ENCODE results near the gene PGAM2. TPM values are rescaled to one million over a fixed set of nuclear protein-coding genes. Genes with fewer than 3 reads are reported as not detected.

PGAM2 gene
- total and polyA plus RNA-seq, 2 of the 4 experiments (the other 2 are of a cell fraction): not detected

GRCh38 chr7:44061645-44062179 lies 3.7 kb downstream of the PGAM2 start:
- H2AFZ ChIP-seq (replicated peaks; ENCODE audit: low read length, poor library complexity): no peak overlapping the region
- ATAC-seq (ENCODE audit: low read depth) (no peak), DNase-seq (no peak)
- H3K18ac ChIP-seq (ENCODE audit: low read depth, low read length): no peak overlapping the region
- H3K4me2 ChIP-seq (ENCODE audit: low read depth, low read length): no peak overlapping the region
- H3K4ac ChIP-seq (ENCODE audit: low read depth, low read length): no peak overlapping the region
- dilution Hi-C loops (cut with HindIII; ENCODE audit: low sequenced_read_pairs, unreplicated experiment): no loop called here
- no peak overlapping the region for H4K8ac ChIP-seq (ENCODE audit: low read depth in 2 of 2, low read length in 2 of 2)
- WGBS, 2 experiments (ENCODE audit: extremely low coverage in 2 of 2, insufficient read length in 1 of 2): 94% methylated on average over 5 of the region's 8 CpGs; no CpG with 5 or more reads in 1 of the 2 experiments
- ChIA-PET CTCF (no interaction called here), POLR2A (ENCODE audit: unreplicated experiment) (no interaction called here)
- no TSS peak for BruUV-seq (replicated peaks)
- peaks cover 7% of the 10 kb centered on the region for H3K4me1 ChIP-seq (ENCODE audit: control insufficient read depth, insufficient read depth, low read length)
- H3K4me3 ChIP-seq (ENCODE audit: insufficient read depth, low read depth, low read length): no peak overlapping the region
- no peak overlapping the region for H2AK5ac ChIP-seq (ENCODE audit: low read depth, low read length)
- H2BK120ac ChIP-seq (ENCODE audit: low read depth, low read length): no peak overlapping the region
- no peak overlapping the region for H2AK9ac ChIP-seq (replicated peaks; ENCODE audit: low read depth, low read length, poor library complexity)
- no peak overlapping the region for H2BK5ac ChIP-seq (ENCODE audit: low read depth, low read length, poor library complexity, severe bottlenecking)
- no peak overlapping the region for H3K23ac ChIP-seq (ENCODE audit: low read depth, low read length)
- H2BK20ac ChIP-seq (ENCODE audit: low read depth, low read length): no peak overlapping the region
- H3K9me1 ChIP-seq (ENCODE audit: insufficient read depth, low read length): no peaks in the 10 kb centered on the region
- H4K5ac ChIP-seq (ENCODE audit: low read depth, low read length): no peak overlapping the region
- H3K79me1 ChIP-seq (ENCODE audit: low read depth in 1 of 2, low read length in 2 of 2): peaks cover 4 to 7% of the 10 kb centered on the region in 2 experiments; a peak in 3 of 4 replicates
- intact Hi-C loops (cut with micrococcal nuclease): no loop called here
- TF ChIP-seq RAD21 (IDR thresholded peaks at IDR 0.05; ENCODE audit: low read length) (no peak), NFE2L2 (IDR thresholded peaks at IDR 0.05; ENCODE audit: low read depth, low read length) (no peak), CHD1 (IDR thresholded peaks at IDR 0.05; ENCODE audit: low read depth, low read length) (no peak), MXI1 (IDR thresholded peaks at IDR 0.05; ENCODE audit: borderline replicate concordance, low read depth, low read length) (no peak), MAZ (IDR thresholded peaks at IDR 0.05; ENCODE audit: borderline replicate concordance, low read depth, low read length) (no peak), SMC3 (IDR thresholded peaks at IDR 0.05; ENCODE audit: low read depth, low read length) (no peak), USF2 (IDR thresholded peaks at IDR 0.05; ENCODE audit: low read depth, low read length) (no peak), FOS (IDR thresholded peaks at IDR 0.05; ENCODE audit: low read depth, low read length) (no peak), BHLHE40 (IDR thresholded peaks at IDR 0.05; ENCODE audit: low read depth, low read length) (no peak), RCOR1 (IDR thresholded peaks at IDR 0.05; ENCODE audit: insufficient replicate concordance, low read length) (no peak), RFX5 (IDR thresholded peaks at IDR 0.05; ENCODE audit: low read depth, low read length) (no peak), MAFK (IDR thresholded peaks at IDR 0.05; ENCODE audit: low read depth, low read length) (no peak), POLR2A (IDR thresholded peaks at IDR 0.05; ENCODE audit: low read depth, low read length) (no peak), CTCF (conservative IDR thresholded peaks at IDR 0.05; ENCODE audit: low read depth, low read length) (no peak)
- no peak overlapping the region for H3K9ac ChIP-seq (ENCODE audit: low read depth, low read length)
- H3K27ac ChIP-seq (ENCODE audit: insufficient read depth, low read length): no peak overlapping the region
- no peak overlapping the region for H4K91ac ChIP-seq (ENCODE audit: insufficient read depth, low read depth, low read length)
- H2BK15ac ChIP-seq (ENCODE audit: low read depth, low read length): no peak overlapping the region
- in situ Hi-C loops (cut with MboI; ENCODE audit: low sequenced_read_pairs): no loop called here
- H3K9me3 ChIP-seq (ENCODE audit: control insufficient read depth, insufficient read depth, low read length): no peaks in the 10 kb centered on the region
- peaks cover 54% of the 10 kb centered on the region for H3K36me3 ChIP-seq (ENCODE audit: control insufficient read depth, insufficient read depth, low read length)
- H3K27me3 ChIP-seq (ENCODE audit: control insufficient read depth, insufficient read depth, low read length): no peaks in the 10 kb centered on the region
- H4K20me1 ChIP-seq (ENCODE audit: insufficient read depth, low read length): peaks cover 36% of the 10 kb centered on the region
- no peak overlapping the region for H3K56ac ChIP-seq (ENCODE audit: extremely low read depth, insufficient read depth, low read length)
- no peak overlapping the region for H3K14ac ChIP-seq (replicated peaks; ENCODE audit: low read depth, low read length)
